ENCODE data around the gene ZNF322.

ZNF322 gene

GRCh38 chr6:26651133-26651781, 8.3 kb downstream of the ZNF322 start:
- no peak overlapping the region for H2AFZ ChIP-seq (ENCODE audit: low read depth)
- H3K27me3 ChIP-seq (ENCODE audit: insufficient read depth, low read depth): no peaks in the 10 kb centered on the region
- no peaks in the 10 kb centered on the region for H4K20me1 ChIP-seq (ENCODE audit: insufficient read depth)
- no peaks in the 10 kb centered on the region; the same call in none of the 2 replicates for H3K36me3 ChIP-seq (ENCODE audit: insufficient read depth)
- H3K4me3 ChIP-seq (IDR thresholded peaks at IDR 0.05; ENCODE audit: insufficient read depth, low read depth, low read length): no peak overlapping the region
- H3K27ac ChIP-seq: no peak overlapping the region
- no peak overlapping the region for H3K9ac ChIP-seq
- no peak overlapping the region for H3K4me2 ChIP-seq
- no peaks in the 10 kb centered on the region for H3K4me1 ChIP-seq (ENCODE audit: low read depth, poor library complexity, severe bottlenecking)
- no peak for TF ChIP-seq CTCF (conservative IDR thresholded peaks at IDR 0.05; ENCODE audit: low read depth, low read length)
- no peaks in the 10 kb centered on the region for H3K79me2 ChIP-seq (ENCODE audit: insufficient read depth, low read depth)

DNA sequence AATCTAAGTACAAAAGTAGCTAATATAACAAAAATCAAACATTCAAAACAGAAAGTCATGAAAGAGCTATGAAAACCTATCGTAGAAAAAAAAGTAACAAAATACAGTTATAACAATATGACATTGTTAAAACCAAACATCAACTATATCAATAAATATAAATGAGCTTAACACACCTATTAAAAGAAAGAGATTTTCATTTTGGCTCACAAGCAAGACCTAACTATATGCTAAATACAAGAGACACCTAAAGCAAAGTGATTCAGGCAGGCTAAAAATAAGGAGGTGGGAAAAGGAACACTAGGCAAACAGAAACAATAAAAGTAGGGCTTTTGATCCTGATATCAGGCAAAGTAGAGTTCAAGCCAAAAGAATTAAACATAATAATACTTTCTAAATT, 13.5 kb downstream of the ZNF322 start:
- no peaks in the 10 kb centered on the region; the same call in 1 of the 2 replicates for H3K79me2 ChIP-seq (ENCODE audit: insufficient read depth, low read depth)
- H4K20me1 ChIP-seq (ENCODE audit: insufficient read depth): no peaks in the 10 kb centered on the region
- H3K9ac ChIP-seq: no peak overlapping the region
- H3K36me3 ChIP-seq (ENCODE audit: insufficient read depth): peaks cover 10% of the 10 kb centered on the region
- no peak overlapping the region for H3K27ac ChIP-seq
- no peaks in the 10 kb centered on the region for H3K27me3 ChIP-seq (ENCODE audit: insufficient read depth, low read depth)
- TF ChIP-seq CTCF (conservative IDR thresholded peaks at IDR 0.05; ENCODE audit: low read depth, low read length): no peak
- no peak overlapping the region for H3K4me2 ChIP-seq
- no peak overlapping the region for H3K4me3 ChIP-seq (IDR thresholded peaks at IDR 0.05; ENCODE audit: insufficient read depth, low read depth, low read length)
- no peak overlapping the region for H2AFZ ChIP-seq (ENCODE audit: low read depth)
- H3K4me1 ChIP-seq (ENCODE audit: low read depth, poor library complexity, severe bottlenecking): no peaks in the 10 kb centered on the region

GRCh38 chr6:26640806-26641205, 18.7 kb downstream of the ZNF322 start:
- Histone ChIP-seq H3K27me3 (ENCODE audit: insufficient read depth, low read depth) (no peaks in the 10 kb centered on the region), H4K20me1 (ENCODE audit: insufficient read depth) (no peaks in the 10 kb centered on the region), H3K9ac (no peak overlapping the region), H3K4me1 (ENCODE audit: low read depth, poor library complexity, severe bottlenecking) (no peaks in the 10 kb centered on the region), H3K36me3 (ENCODE audit: insufficient read depth) (peaks cover 15% of the 10 kb centered on the region; the same call in 1 of the 2 replicates), H3K4me3 (IDR thresholded peaks at IDR 0.05; ENCODE audit: insufficient read depth, low read depth, low read length) (no peak overlapping the region), H3K79me2 (ENCODE audit: insufficient read depth, low read depth) (no peaks in the 10 kb centered on the region; the same call in 1 of the 2 replicates), H3K4me2 (no peak overlapping the region), H2AFZ (ENCODE audit: low read depth) (no peak overlapping the region), H3K27ac (no peak overlapping the region)
- TF ChIP-seq CTCF (conservative IDR thresholded peaks at IDR 0.05; ENCODE audit: low read depth, low read length): no peak

- H3K36me3 ChIP-seq (ENCODE audit: insufficient read depth): no peaks in the 10 kb centered on the region
- TF ChIP-seq CTCF (conservative IDR thresholded peaks at IDR 0.05; ENCODE audit: low read depth, low read length): no peak
- H3K9ac ChIP-seq: no peak overlapping the region
- H4K20me1 ChIP-seq (ENCODE audit: insufficient read depth): no peaks in the 10 kb centered on the region
- H3K4me3 ChIP-seq (IDR thresholded peaks at IDR 0.05; ENCODE audit: insufficient read depth, low read depth, low read length): no peak overlapping the region
- no peaks in the 10 kb centered on the region for H3K4me1 ChIP-seq (ENCODE audit: low read depth, poor library complexity, severe bottlenecking)
- H3K27ac ChIP-seq: no peak overlapping the region
- H2AFZ ChIP-seq (ENCODE audit: low read depth): no peak overlapping the region
- no peaks in the 10 kb centered on the region for H3K79me2 ChIP-seq (ENCODE audit: insufficient read depth, low read depth)
- H3K4me2 ChIP-seq: no peak overlapping the region
- H3K27me3 ChIP-seq (ENCODE audit: insufficient read depth, low read depth): no peaks in the 10 kb centered on the region
These were observed 30.2 kb downstream of the ZNF322 start for GRCh38 chr6:26629359-26629758.
